RWPE1 (cell line): ENCODE data around the gene MAPKAPK2.

Experiments
- CTCF ChIA-PET: fragments of 350-600 bp; sonication (Branson Sonifier 250); formaldehyde crosslinking; extraction: SDS; loops from one replicate; lab custom pipeline; 2021; lab: Yijun Ruan, JAX
- POLR2A ChIA-PET: fragments of 400-600 bp; formaldehyde crosslinking; extraction: SDS; loops from one replicate; lab custom pipeline; 2020; ENCODE audit warnings: antibody characterized with exemption; ENCODE audit not compliant: low non-redundant PET; lab: Yijun Ruan, JAX
- DNase-seq: peaks from one replicate; pipeline ENCODE4 v3.0.0; 2012; ENCODE audit warnings: low spot score
- H3K27ac ChIP-seq: fragments of 450-650 bp; 2 replicates; pipeline ENCODE4 v1.5.1; 2017
- CTCF ChIP-seq: fragments of 450-650 bp; conservative IDR thresholded peaks from 2 replicates; pipeline ENCODE4 v1.5.1; 2017; ENCODE audit warnings: low read depth, mild to moderate bottlenecking

MAPKAPK2 gene

GRCh38 chr1:206716159-206716869 is 31.6 kb downstream of the MAPKAPK2 start:
- TF ChIP-seq CTCF, result no peak
- no peak overlapping the region for H3K27ac ChIP-seq
- no peak for DNase-seq
- ChIA-PET POLR2A (interaction anchor here (0.6 kb wide), 1 partner anchor 17 kb away, joined by 6 read pairs; no protein-coding TSS in a partner anchor), CTCF (interaction anchor here (0.6 to 1.1 kb wide), 2 partner anchors 10 to 58 kb away, joined by 3 read pairs; no protein-coding TSS in a partner anchor)

- CTCF ChIA-PET, result interaction anchor here (1.1 kb wide), 1 partner anchor 59 kb away, joined by 3 read pairs; no protein-coding TSS in a partner anchor
- no peak for TF ChIP-seq CTCF
- no peak overlapping the region for H3K27ac ChIP-seq
- DNase-seq, result no peak
- POLR2A ChIA-PET, result interaction anchor here (0.6 kb wide), 1 partner anchor 18 kb away, joined by 6 read pairs; no protein-coding TSS in a partner anchor
Observed at GRCh38 chr1:206716870-206717673, 32.4 kb downstream of the MAPKAPK2 start.

GRCh38 chr1:206717674-206717989 is 32.9 kb downstream of the MAPKAPK2 start:
- no peak for DNase-seq
- no peak overlapping the region for H3K27ac ChIP-seq
- TF ChIP-seq CTCF, result no peak
- ChIA-PET POLR2A (no interaction called here), CTCF (no interaction called here)

- ChIA-PET POLR2A (no interaction called here), CTCF (interaction anchor here (0.6 to 1.4 kb wide), 6 partner anchors 16 to 1062 kb away, joined by 3 to 5 read pairs (median 4); no protein-coding TSS in a partner anchor)
- TF ChIP-seq CTCF, result no peak
- DNase-seq, result no peak
- H3K27ac ChIP-seq, result no peak overlapping the region
Observed at GRCh38 chr1:206719169-206719839, 34.6 kb downstream of the MAPKAPK2 start.

GRCh38 chr1:206721454-206721853 is 36.7 kb downstream of the MAPKAPK2 start:
- ChIA-PET CTCF (interaction anchor here (0.8 kb wide), 1 partner anchor 14 kb away, joined by 3 read pairs; no protein-coding TSS in a partner anchor), POLR2A (no interaction called here)
- TF ChIP-seq CTCF, result no peak
- no peak overlapping the region for H3K27ac ChIP-seq
- DNase-seq, result no peak
